NOMO-1 treated with DMSO at 0.1 percent for 48 hours (cell line): ENCODE data around the gene NOS1AP.

ENCODE experiments used
- DNase-seq: peaks from one replicate; lab custom pipeline; 2025; ENCODE audit not compliant: unreplicated experiment; lab: John Stamatoyannopoulos, UW

Gene NOS1AP

DNA sequence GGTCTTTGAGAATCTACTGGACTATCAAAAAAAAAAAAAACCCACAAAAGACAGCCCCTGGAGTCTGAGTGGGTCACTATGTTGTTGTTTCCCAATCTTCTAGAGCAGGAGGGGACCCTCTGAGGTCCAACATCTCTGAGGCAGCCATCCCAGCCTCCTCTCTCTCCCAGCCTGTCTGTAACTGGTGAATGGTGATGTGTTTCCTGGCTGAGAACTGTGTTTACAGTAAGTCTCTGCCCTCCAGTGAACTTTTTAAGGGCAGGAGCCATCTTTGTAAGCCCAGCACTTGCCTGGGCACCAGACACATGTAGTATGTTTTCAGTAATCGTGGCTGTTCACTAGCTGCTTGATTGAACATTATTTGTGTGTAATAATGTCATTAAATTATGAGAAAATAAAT lies 221.5 kb downstream of the NOS1AP start:
- DNase-seq, result no peak

DNA sequence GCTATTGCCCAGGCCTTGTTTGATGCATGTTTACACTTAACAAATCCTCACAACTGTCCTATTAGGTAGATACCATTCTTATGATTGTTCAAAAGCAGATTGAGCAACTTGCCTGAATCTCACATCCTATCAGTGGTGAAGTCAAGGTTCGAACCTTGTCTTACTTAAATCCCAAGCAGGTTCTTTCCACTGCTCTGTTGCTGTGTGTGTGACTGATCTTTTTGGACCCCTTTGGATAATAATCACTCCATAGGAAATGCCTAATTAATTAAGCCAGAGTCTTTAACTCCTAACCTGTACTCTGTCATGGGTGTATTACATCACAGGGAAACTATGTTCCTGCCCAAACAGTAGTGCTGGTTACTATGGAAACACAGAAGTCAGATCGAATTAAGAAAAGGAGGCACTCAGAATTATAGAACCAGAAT lies 222.9 kb downstream of the NOS1AP start:
- no peak for DNase-seq

DNA sequence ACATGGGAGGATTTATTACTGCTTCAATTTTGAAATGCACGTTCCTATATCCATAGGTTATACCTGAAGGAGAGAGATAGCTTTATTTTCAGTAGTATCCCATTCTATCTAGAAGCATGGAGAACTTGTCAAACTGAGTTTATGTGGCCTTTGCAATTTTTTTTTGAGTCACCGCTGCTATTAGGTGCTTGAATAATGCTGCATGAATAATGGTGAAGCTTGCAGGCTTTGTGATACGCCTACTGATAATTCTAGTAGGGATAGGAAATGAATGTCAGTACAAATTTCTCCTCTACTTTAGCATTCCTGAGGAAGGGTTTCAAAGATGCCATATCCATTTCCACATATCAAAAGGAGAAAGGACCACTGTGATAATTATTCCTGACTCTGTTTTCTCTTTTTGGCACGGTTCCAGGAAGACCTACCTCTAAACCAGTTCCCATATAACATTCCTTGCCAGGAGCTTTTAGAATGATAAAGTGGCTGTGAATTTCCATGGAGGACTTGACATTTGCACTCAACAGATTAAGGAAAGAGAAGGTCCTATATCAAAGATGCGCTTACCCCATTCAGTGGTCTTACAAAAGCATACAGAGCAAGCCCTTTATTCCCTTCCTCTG lies 223.7 kb downstream of the NOS1AP start:
- DNase-seq, result no peak

DNA sequence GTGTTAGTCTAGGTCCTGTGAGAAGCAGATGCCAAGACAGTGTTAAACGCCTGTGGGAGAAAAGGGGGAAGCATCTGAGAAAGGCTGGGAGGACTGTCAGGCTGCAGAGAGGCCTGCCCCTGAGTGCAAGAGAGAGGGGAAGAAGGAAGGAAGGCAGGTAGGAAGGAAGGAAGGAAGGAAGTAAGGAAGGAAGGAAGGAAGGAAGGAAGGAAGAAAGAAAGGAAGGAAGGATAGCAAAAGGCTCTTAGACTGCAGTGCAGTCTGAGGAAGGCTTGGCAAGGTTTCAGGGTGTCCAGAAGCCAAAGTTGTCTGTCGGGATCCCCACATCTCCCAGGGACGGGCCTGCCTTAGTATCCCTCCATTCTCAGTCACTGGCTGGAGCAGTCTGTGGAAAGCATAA lies 224.5 kb downstream of the NOS1AP start:
- no peak for DNase-seq

DNA sequence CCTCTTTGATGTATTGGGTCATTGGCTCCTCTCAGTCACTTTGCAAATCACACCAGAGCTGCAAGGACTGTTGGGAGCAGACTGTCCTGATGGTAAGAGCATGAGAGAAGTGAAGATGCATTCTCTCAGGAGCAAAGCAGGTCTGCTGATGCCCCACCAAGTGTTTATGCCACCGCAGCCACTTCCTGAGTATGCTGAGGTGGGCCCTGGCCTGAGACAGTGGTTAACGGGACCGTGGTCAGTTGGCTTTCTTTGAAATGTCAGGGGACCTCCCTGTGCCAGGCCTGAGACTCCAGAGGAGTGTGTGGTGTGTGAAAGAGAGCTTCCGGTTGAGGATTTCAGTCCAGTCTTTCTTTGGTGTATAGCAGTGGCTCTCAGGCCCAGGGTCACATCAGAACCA lies 227.7 kb downstream of the NOS1AP start:
- DNase-seq, result no peak

GRCh38 chr1:162298266-162298665 lies 228.8 kb downstream of the NOS1AP start:
- DNase-seq, result no peak

DNA sequence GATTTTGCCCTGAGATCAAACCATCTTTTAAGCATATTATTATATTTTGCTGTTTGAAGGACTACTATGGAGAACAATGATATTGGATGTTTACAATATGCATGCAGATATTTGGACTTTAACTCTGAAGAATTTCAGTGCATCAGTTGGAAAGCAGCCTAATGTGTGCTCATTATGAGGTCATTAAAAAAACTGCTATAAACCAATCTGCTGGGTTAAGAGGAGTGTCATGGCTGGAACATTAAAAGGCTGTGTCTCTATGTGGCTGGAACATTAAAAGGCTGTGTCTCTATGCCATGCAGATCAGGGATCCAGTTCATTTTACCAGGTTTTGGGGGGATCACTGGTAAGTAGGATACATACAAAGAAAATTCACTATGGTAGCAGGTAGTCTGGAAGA lies 229.5 kb downstream of the NOS1AP start:
- no peak for DNase-seq

DNA sequence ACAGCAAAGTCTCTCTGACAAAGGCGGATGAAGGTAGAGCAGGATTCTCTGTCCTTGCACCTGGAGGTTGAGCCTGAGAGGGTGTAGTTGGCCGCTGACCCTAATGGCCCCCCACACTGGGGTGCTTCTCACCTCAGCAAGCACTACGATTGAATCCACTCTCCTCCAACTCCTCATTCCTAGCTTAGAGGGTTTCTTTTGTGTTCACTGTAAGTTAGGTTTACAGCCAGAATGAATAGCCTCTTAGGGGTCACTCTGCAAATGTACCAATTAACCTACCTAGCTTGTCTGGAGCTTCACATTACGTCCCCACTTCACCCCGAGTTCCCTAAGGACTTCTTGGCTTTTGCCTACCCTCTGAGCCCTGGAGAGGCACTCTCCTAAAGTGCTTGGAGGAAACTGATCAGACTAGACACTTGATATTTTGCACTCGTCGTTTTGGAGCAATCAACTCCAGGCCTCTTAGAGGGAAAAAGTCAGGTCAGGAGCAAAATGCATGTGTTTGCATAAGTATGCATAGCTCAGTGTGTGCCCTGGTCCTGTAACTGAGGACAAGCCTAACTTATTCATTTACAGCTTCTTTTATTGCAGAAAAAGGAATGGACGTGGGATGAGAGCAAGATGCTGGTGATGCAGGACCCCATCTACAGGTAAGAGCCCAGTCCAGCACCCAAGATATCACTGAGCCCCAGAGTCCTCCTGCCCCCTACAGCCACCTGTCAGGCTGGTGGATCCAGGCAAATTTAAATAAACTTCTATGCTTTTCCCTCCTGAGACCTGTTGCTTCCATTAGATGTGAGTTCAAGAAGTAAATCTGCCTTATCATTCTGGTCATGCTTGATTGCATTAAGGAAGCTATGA lies 230.8 kb downstream of the NOS1AP start:
- DNase-seq, result no peak

- no peak for DNase-seq
Measured at GRCh38 chr1:162301696-162302095, 232.2 kb downstream of the NOS1AP start.

- no peak for DNase-seq
Measured at GRCh38 chr1:162302306-162303003, 233.0 kb downstream of the NOS1AP start.

DNA sequence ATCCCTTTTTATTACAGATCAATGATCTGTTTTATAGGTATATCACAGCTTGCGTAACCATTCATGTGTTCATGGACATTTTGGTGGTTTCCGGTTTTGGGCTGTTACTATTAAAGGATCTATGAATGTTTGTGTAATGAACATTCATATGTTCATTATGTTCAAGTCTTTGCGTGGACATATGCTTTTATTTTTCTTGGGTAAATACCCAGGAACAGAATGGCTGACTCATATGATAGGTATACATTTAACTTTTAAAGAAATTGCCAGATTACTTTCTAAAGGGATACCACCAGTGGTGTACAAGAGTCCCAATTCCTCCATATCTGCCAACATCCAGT lies 233.5 kb downstream of the NOS1AP start:
- no peak for DNase-seq

DNA sequence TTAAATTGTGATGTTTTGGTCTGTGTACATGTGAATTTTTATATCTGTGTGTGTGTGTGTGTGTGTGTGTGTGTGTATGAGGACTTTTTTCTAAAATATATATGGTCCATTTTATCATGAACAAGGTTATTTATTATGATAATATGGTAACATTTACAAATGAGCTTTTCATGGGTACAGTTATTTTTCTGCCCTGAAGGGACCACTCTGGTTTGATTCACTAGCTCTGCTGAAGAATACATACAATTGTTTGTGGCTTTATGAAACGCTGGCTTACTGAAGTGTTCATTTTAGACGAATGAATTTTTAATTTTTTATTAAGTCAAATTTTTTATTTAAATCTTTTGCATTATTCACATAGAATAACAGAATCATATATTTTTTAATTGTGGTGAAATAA lies 235.2 kb downstream of the NOS1AP start:
- DNase-seq, result no peak

DNA sequence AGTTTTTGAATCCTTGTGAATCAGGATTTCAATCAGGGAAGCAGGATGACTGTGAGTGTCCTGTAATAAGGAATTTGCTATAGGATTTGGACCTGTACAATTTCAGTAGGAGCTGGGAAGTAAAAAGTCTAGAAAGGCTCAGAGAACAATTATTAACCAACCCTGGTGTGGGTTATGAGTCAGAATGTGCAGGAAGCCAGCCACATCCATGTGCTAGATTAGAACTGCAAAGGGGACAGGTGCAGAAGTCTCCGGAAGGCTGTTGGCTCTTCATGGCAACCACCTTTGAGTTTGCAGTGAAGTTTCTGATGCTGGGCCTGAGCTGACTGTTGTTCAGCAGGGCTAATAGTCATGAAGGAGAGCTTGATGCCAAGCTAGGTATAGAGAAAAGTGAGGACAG lies 236.5 kb downstream of the NOS1AP start:
- DNase-seq, result no peak

- peak; percentile 74 for DNase-seq
Measured at GRCh38 chr1:162310337-162310736, 240.8 kb downstream of the NOS1AP start.

GRCh38 chr1:162314206-162314605 lies 244.7 kb downstream of the NOS1AP start:
- DNase-seq, result no peak

DNA sequence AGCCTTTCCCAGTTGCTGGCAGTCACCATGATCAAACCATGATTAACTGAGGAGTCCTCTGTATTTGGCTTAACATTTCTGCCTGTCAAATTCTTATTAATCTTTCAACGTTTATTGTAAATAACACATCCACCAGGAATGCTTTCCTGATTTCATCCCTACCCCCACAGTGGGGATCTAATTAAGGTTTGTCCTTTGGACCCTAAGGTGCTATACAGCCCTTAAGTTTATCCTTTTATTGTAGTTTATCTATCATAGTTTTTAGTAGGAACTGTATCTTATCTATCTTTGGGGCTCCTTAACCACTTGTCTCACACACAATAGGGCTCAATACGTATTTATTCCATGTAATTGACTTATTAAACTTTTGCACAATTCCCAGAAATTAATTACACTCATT lies 246.2 kb downstream of the NOS1AP start:
- no peak for DNase-seq

GRCh38 chr1:162316187-162316586 lies 246.7 kb downstream of the NOS1AP start:
- DNase-seq, result no peak

GRCh38 chr1:162317621-162318020 lies 248.1 kb downstream of the NOS1AP start:
- DNase-seq, result no peak

DNA sequence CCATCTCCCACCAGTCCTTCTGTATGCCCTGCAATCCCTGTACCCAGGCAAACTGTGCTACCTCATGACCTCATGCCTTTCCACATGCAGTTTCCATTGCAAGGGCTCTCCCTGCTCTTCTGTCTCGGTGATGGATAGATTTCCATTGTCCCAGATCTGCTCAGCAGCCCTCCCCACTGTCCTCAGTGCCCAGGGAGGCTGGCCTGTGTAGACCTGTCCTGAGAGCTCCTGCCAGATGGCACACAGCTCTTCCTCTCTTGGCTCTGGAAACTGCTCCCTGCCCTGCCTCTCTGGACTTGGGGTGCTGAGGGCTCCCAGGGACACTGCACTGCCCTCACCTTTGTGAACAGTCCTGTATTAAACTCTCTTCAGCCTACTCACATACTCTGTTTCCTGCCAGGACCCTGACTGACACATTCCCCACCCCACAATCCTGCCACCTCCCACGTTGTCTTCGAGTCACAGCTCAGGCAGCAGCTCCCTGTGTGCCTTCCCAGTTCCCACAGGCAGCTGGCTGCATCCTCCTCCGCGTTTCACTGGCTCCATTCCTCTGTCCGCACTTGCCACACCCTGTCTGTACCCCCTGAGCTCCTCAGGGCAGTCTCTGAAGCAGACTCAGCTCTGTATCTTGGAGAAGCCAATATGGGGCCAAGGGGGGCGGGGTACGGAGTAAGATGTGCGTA lies 250.1 kb downstream of the NOS1AP start:
- no peak for DNase-seq

- DNase-seq, result no peak
Measured at GRCh38 chr1:162321809-162322422, 252.4 kb downstream of the NOS1AP start.

DNA sequence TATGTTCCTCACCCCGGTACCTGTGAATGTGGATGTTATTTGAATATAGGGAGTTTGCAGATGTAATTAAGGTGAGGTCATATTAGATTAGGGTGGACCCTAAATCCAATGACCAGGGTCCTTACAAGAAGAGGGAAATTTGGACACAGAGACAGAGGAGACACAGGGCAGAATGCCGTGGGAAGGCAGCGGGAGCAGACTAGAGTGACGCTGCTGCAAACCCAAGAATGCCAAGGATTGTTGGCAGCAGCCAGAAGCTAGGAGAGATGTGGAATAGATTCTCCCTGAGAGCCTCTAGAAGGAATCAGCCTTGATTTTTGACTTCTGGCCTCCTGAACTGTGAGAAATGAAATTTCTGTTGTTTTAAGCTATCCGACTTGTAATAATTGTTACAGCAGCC lies 253.5 kb downstream of the NOS1AP start:
- no peak for DNase-seq
